Fibroblast of lung (primary cell): ENCODE measurements around the gene CFAP77.

Source experiments
- CTCF ChIP-seq, 2 donors: IDR thresholded peaks in 1 of 2; conservative IDR thresholded peaks in 1 of 2; 1 replicate in 1 of 2; 2 replicates in 1 of 2; pipeline ENCODE4 v1.5.1; 2011 to 2012; ENCODE audit warnings: low read length in 2 of 2, control low read depth in 1 of 2, inconsistent platforms in 1 of 2, low read depth in 1 of 2, mild to moderate bottlenecking in 1 of 2
- EZH2 ChIP-seq: IDR thresholded peaks from 2 replicates; pipeline ENCODE4 v1.5.1; 2012; ENCODE audit warnings: low read length, control low read depth, mild to moderate bottlenecking; ENCODE audit errors: missing control alignments

GRCh38 chr9:132616725-132617124 is 206.7 kb downstream of the CFAP77 start:
- TF ChIP-seq CTCF (conservative IDR thresholded peaks at IDR 0.05 in 1 of 2, IDR thresholded peaks at IDR 0.05 in 1 of 2; ENCODE audit: low read depth in 1 of 2, low read length in 2 of 2) (no peak), EZH2 (no peak)
